Measurements from ENCODE around the gene PDCD4. TPM values are rescaled to one million over a fixed set of nuclear protein-coding genes. Genes with fewer than 3 reads are reported as not detected.

PDCD4 gene
- total and polyA plus RNA-seq, 2 donors (not counting 3 experiments of a cell fraction or from before 2014, with no cell fraction given): 14.4 to 47.9 TPM

DNA sequence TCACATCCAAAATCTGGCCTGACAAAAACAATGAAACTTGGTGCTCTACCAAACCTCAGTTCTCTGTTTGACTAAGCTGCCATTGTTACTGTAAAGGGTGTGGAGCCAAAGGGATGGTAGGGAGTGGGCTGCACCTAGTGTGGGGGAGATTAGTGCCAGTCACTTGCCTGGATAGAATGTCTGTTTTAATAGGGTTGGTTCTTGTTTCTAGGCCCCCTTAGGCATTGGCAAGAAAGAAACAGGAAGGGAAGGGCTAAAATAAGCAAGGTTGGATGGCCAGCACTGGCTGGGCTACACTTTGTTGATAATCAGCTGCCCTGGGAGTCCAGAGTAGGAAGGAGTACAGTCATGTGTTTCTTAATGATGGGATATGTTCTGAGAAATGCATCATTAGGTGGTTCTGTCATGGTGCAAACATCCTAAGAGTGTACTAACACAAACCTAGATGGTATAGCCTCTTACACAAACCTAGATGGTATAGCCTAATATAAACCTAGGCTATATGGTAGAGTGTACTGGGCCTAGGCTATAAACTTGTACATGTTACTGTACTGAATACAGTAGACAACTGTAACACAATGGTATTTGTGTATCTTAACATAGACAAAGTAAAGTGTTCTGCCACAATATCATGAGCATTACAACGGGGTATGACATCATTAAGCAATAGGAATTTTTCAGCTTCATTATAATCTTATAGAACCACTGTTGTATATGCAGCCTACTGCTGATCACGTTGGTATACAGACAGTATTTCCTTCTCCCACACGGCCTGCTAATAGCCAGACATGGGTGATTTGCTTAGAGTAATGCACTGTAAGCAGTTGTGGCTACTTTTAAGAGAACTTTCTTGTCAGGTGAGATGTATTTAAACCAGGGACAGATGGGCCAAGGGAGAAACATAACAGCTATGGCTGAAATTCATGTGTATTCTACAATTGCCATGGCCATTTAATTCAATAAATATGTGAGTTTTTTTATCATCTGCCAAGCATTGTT lies 31.9 kb downstream of the PDCD4 start:
- ChIA-PET POLR2A (no interaction called here), CTCF (interaction anchor here (0.6 to 2.0 kb wide), 5 partner anchors 9 to 158 kb away, joined by 3 to 7 read pairs (median 5); partner anchors contain the start of genes BBIP1 and SHOC2)
- no peak overlapping the region for H3K9ac ChIP-seq (replicated peaks; ENCODE audit: extremely low read depth, insufficient read depth, low read length)
- intact Hi-C loops (cut with micrococcal nuclease) (no loop called here), dilution Hi-C loops (cut with MboI; ENCODE audit: extremely low pct_ligation_motif_present, low sequenced_read_pairs) (no loop called here)
- FAIRE-seq (no peak), DNase-seq (ENCODE audit: low read depth, low spot score) (no peak)
- no peaks in the 10 kb centered on the region for H4K20me1 ChIP-seq (replicated peaks; ENCODE audit: control insufficient read depth, extremely low read depth, insufficient read depth, low read length)
- no peaks in the 10 kb centered on the region for H3K9me1 ChIP-seq (replicated peaks; ENCODE audit: control insufficient read depth, extremely low read depth, insufficient read depth, low read length)
- H3K36me3 ChIP-seq (ENCODE audit: control insufficient read depth in 2 of 2, extremely low read depth in 1 of 2, insufficient read depth in 2 of 2, low read length in 2 of 2): peaks cover 0 to 3% of the 10 kb centered on the region in 2 experiments
- no TSS peak for BruUV-seq (replicated peaks)
- TF ChIP-seq GATA2 (IDR thresholded peaks at IDR 0.05; ENCODE audit: insufficient read depth, insufficient read length, low read depth, low read length): no peak
- no peak for TF ChIP-seq CTCF (IDR thresholded peaks at IDR 0.05; ENCODE audit: extremely low read depth in 1 of 2, insufficient read depth in 1 of 2, low read depth in 1 of 2, low read length in 2 of 2)
- no peak for TF ChIP-seq EZH2 (IDR thresholded peaks at IDR 0.05; ENCODE audit: borderline replicate concordance, low read depth, low read length, severe bottlenecking)
- no peak for TF ChIP-seq FOS (IDR thresholded peaks at IDR 0.05; ENCODE audit: borderline replicate concordance, insufficient read depth, low read length)
- no peak for TF ChIP-seq POLR2AphosphoS5 (IDR thresholded peaks at IDR 0.05; ENCODE audit: insufficient read depth, low read depth, low read length)
- no peak for TF ChIP-seq JUN (IDR thresholded peaks at IDR 0.05; ENCODE audit: borderline replicate concordance, insufficient read depth, insufficient read length, low read depth)
- no peak for TF ChIP-seq MAX (IDR thresholded peaks at IDR 0.05; ENCODE audit: insufficient read depth, insufficient read length)
- no peak for TF ChIP-seq MYC (IDR thresholded peaks at IDR 0.05; ENCODE audit: low read depth, low read length)
- no peak overlapping the region for H3K4me3 ChIP-seq (replicated peaks in 1 of 3; ENCODE audit: insufficient read depth in 1 of 3, low read depth in 1 of 3, low read length in 3 of 3)
- no peaks in the 10 kb centered on the region for H3K9me3 ChIP-seq (replicated peaks; ENCODE audit: control insufficient read depth, insufficient read depth, low read length)
- no peaks in the 10 kb centered on the region for H3K79me2 ChIP-seq (ENCODE audit: control insufficient read depth, insufficient read depth, low read length)
- H3K4me2 ChIP-seq (ENCODE audit: insufficient read depth, low read length): no peak overlapping the region
- H3K4me1 ChIP-seq (ENCODE audit: control insufficient read depth, extremely low read depth, insufficient read depth, low read length): no peaks in the 10 kb centered on the region
- no peak overlapping the region for H3K27ac ChIP-seq (ENCODE audit: insufficient read depth, low read depth, low read length)
- no peak overlapping the region for H2AFZ ChIP-seq (ENCODE audit: low read depth, low read length)
- H3K27me3 ChIP-seq (ENCODE audit: control insufficient read depth in 2 of 2, insufficient read depth in 2 of 2, low read length in 2 of 2): no peaks in the 10 kb centered on the region

Data from endothelial cell of umbilical vein (primary cell).